Measurements from ENCODE around the gene TNFSF12. TPM values are rescaled to one million over a fixed set of nuclear protein-coding genes. Genes with fewer than 3 reads are reported as not detected.
A peak's percentile ranks its signal among the peaks of the same experiment; 100 is the strongest.

Gene TNFSF12
- polyA plus RNA-seq, 1 of the 3 experiments (the other 2 are of a cell fraction) = 47.6 TPM

DNA sequence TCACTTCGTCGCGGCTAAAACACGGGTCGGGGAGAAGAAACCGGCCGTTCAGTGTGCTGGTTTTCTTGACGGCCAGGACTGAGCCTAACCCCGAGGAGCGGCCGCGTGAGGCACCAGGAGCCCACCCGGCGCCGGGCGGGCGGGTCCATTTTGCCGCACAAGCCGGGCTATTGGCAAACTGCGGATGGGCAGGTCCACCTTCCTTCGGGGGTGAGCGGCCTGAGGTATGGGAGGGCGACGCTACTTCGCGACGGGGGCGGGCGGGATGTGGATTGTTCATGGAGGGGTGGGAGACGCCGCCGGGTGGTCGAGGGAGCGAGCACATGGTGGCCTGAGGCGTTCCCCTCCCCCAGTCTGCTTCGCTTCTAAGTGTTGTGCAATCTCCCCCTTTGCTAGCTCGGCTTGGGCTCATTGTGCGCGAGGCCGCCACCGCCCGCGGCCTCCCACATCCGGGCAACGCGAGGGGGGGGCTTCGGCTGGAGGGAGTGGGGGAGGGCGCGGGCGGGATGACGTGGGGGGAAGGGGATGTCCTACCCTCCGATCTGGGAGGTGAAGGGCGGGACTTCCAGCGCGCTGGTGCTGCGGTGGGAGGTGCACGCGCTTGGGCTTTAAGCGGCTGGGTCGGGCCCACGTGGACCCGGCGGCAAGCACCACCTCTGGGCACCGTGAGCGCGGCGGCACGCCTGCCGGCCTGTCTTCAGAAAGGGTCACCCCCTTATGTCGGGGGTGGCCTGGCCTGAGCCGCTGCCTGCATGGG, 24.6 kb downstream of the TNFSF12 start:
- H3K27ac ChIP-seq (ENCODE audit: low read depth in 2 of 2, low read length in 1 of 2) = peak overlapping the region; percentile 92
- peak overlapping the region; percentile 96 for H3K4me2 ChIP-seq
- no peaks in the 10 kb centered on the region for H3K9me3 ChIP-seq
- H2AFZ ChIP-seq (ENCODE audit: low read depth) = no peak overlapping the region
- ChIA-PET POLR2A (interaction anchor here (1.0 to 4.3 kb wide), 5 partner anchors 11 to 113 kb away, joined by 3 to 37 read pairs (median 5); partner anchors contain the start of genes MPDU1, SENP3 and TNFSF13), CTCF (interaction anchor here (1.0 to 5.9 kb wide), 4 partner anchors 12 to 114 kb away, joined by 3 to 40 read pairs (median 6); partner anchors contain the start of genes SENP3 and TP53)
- H3K4me1 ChIP-seq (ENCODE audit: control insufficient read depth in 1 of 2, insufficient read depth in 2 of 2, low read depth in 1 of 2, low read length in 1 of 2) = peaks cover 16 to 33% of the 10 kb centered on the region in 2 experiments
- no peaks in the 10 kb centered on the region for H3K27me3 ChIP-seq (ENCODE audit: insufficient read depth)
- peaks cover 70% of the 10 kb centered on the region for H3K79me2 ChIP-seq (ENCODE audit: insufficient read depth)
- H3F3A ChIP-seq (replicated peaks; ENCODE audit: insufficient read depth) = peaks cover 71% of the 10 kb centered on the region
- DNase-seq = peak; percentile 94
- peaks cover 67 to 71% of the 10 kb centered on the region in 2 experiments for H3K36me3 ChIP-seq (replicated peaks in 1 of 2; ENCODE audit: control insufficient read depth in 1 of 2, insufficient read depth in 2 of 2, low read length in 1 of 2)
- WGBS (ENCODE audit: low lambda C conversion rate) = 2% methylated on average over 12 of the region's 71 CpGs
- peak overlapping the region; percentile 98 to 100 for H3K4me3 ChIP-seq (ENCODE audit: low read depth in 2 of 2, low read length in 1 of 2)
- H3K9ac ChIP-seq = peak overlapping the region; percentile 100
- H3K9me2 ChIP-seq = no peaks in the 10 kb centered on the region
- H4K20me1 ChIP-seq (ENCODE audit: insufficient read depth) = peaks cover 55% of the 10 kb centered on the region
- peak; percentile 55; the same call in 1 of the 2 replicates for TF ChIP-seq POLR2AphosphoS5 (IDR thresholded peaks at IDR 0.05; ENCODE audit: low read depth, low read length)
- TF ChIP-seq, protein P1, sequence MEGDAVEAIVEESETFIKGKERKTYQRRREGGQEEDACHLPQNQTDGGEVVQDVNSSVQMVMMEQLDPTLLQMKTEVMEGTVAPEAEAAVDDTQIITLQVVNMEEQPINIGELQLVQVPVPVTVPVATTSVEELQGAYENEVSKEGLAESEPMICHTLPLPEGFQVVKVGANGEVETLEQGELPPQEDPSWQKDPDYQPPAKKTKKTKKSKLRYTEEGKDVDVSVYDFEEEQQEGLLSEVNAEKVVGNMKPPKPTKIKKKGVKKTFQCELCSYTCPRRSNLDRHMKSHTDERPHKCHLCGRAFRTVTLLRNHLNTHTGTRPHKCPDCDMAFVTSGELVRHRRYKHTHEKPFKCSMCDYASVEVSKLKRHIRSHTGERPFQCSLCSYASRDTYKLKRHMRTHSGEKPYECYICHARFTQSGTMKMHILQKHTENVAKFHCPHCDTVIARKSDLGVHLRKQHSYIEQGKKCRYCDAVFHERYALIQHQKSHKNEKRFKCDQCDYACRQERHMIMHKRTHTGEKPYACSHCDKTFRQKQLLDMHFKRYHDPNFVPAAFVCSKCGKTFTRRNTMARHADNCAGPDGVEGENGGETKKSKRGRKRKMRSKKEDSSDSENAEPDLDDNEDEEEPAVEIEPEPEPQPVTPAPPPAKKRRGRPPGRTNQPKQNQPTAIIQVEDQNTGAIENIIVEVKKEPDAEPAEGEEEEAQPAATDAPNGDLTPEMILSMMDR (IDR thresholded peaks at IDR 0.05) = no peak
- TF ChIP-seq JUND (IDR thresholded peaks at IDR 0.05) = no peak
- TF ChIP-seq, protein P2, sequence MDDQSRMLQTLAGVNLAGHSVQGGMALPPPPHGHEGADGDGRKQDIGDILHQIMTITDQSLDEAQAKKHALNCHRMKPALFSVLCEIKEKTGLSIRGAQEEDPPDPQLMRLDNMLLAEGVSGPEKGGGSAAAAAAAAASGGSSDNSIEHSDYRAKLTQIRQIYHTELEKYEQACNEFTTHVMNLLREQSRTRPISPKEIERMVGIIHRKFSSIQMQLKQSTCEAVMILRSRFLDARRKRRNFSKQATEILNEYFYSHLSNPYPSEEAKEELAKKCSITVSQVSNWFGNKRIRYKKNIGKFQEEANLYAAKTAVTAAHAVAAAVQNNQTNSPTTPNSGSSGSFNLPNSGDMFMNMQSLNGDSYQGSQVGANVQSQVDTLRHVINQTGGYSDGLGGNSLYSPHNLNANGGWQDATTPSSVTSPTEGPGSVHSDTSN (IDR thresholded peaks at IDR 0.05) = 0 out of 2 replicates have a peak, but pooled peaks have one; percentile 3
- TF ChIP-seq SIN3A (IDR thresholded peaks at IDR 0.05; ENCODE audit: borderline replicate concordance, low read depth, low read length) = peak; percentile 94; the same call in 1 of the 2 replicates
- TF ChIP-seq, protein P3, sequence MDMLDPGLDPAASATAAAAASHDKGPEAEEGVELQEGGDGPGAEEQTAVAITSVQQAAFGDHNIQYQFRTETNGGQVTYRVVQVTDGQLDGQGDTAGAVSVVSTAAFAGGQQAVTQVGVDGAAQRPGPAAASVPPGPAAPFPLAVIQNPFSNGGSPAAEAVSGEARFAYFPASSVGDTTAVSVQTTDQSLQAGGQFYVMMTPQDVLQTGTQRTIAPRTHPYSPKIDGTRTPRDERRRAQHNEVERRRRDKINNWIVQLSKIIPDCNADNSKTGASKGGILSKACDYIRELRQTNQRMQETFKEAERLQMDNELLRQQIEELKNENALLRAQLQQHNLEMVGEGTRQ (IDR thresholded peaks at IDR 0.05; ENCODE audit: borderline replicate concordance, low read depth, low read length) = no peak
- TF ChIP-seq MAX (IDR thresholded peaks at IDR 0.05; ENCODE audit: low read depth) = peak; percentile 93
- no peak for TF ChIP-seq EP300 (IDR thresholded peaks at IDR 0.05; ENCODE audit: borderline replicate concordance in 1 of 2, low read depth in 1 of 2, low read length in 1 of 2)
- peak; percentile 74 for TF ChIP-seq CHD2 (IDR thresholded peaks at IDR 0.05; ENCODE audit: low read length, partially characterized antibody)
- peak; percentile 69 for TF ChIP-seq GABPA (IDR thresholded peaks at IDR 0.05; ENCODE audit: low read depth)
- no peak for TF ChIP-seq RCOR1 (IDR thresholded peaks at IDR 0.05; ENCODE audit: low read length)
- TF ChIP-seq MEF2A (IDR thresholded peaks at IDR 0.05; ENCODE audit: borderline replicate concordance, low read depth) = no peak
- TF ChIP-seq FOSL2 (IDR thresholded peaks at IDR 0.05; ENCODE audit: borderline replicate concordance, low read depth) = no peak
- TF ChIP-seq NFIC (IDR thresholded peaks at IDR 0.05; ENCODE audit: borderline replicate concordance) = no peak; the same call in 1 of the 2 replicates
- TF ChIP-seq SMC3 (IDR thresholded peaks at IDR 0.05; ENCODE audit: low read depth, low read length) = no peak
- TF ChIP-seq TAF1 (IDR thresholded peaks at IDR 0.05; ENCODE audit: borderline replicate concordance, low read depth, low read length) = peak; percentile 86
- 0 out of 2 replicates have a peak, but pooled peaks have one; percentile 30 for TF ChIP-seq TCF12 (IDR thresholded peaks at IDR 0.05)
- TF ChIP-seq RAD21 (IDR thresholded peaks at IDR 0.05; ENCODE audit: low read length) = no peak
- no peak for TF ChIP-seq YY1 (IDR thresholded peaks at IDR 0.05; ENCODE audit: low read depth)
- TF ChIP-seq FOXJ3 (CRISPR knock-in tag; IDR thresholded peaks at IDR 0.05) = no peak
- TF ChIP-seq RXRA (IDR thresholded peaks at IDR 0.05; ENCODE audit: borderline replicate concordance, low read depth) = no peak
- TF ChIP-seq, protein P4, sequence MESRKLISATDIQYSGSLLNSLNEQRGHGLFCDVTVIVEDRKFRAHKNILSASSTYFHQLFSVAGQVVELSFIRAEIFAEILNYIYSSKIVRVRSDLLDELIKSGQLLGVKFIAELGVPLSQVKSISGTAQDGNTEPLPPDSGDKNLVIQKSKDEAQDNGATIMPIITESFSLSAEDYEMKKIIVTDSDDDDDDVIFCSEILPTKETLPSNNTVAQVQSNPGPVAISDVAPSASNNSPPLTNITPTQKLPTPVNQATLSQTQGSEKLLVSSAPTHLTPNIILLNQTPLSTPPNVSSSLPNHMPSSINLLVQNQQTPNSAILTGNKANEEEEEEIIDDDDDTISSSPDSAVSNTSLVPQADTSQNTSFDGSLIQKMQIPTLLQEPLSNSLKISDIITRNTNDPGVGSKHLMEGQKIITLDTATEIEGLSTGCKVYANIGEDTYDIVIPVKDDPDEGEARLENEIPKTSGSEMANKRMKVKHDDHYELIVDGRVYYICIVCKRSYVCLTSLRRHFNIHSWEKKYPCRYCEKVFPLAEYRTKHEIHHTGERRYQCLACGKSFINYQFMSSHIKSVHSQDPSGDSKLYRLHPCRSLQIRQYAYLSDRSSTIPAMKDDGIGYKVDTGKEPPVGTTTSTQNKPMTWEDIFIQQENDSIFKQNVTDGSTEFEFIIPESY (IDR thresholded peaks at IDR 0.05; ENCODE audit: borderline replicate concordance, low read depth) = no peak
- peak; percentile 99 for TF ChIP-seq MXI1 (IDR thresholded peaks at IDR 0.05; ENCODE audit: low read depth, low read length)
- TF ChIP-seq FOXM1 (IDR thresholded peaks at IDR 0.05; ENCODE audit: low read depth) = no peak
- no peak for TF ChIP-seq EZH2phosphoT487 (IDR thresholded peaks at IDR 0.05; ENCODE audit: borderline replicate concordance, low read depth)
